Amygdala (tissue), 56 donors: ENCODE measurements around the gene CAMTA1.
A peak's percentile ranks its signal among the peaks of the same experiment; 100 is the strongest.
"Not testable (repeated sequence)": the region's sequence is repeated elsewhere in the genome, so short reads cannot be mapped to it uniquely, and the experiment has no call there.

ENCODE experiments used
- DNase-seq, 56 donors: peaks; one replicate each; lab custom pipeline; 2025; lab: John Stamatoyannopoulos, UW

Gene CAMTA1

DNA sequence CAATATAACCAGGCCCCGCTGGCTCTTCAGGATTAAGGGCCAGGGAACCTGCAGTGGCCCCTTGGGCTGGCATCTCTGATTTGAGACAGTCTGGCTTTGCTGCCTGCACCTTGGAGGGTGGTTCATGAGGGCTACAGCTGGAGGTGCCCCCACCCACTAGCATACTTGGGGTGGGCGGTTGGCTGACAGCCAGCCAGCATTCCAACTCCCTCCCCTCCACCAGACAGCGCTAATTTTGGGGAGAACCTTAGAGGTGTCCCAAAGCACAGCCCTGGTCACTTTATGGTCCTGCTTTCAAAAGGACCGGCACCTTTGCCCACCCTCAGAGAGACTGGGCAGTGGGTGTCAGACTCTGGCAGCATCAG is 805.2 kb downstream of the CAMTA1 start:
- DNase-seq, result no peak

GRCh38 chr1:7591565-7591964 is 806.3 kb downstream of the CAMTA1 start:
- peak in 7 of 56 donors; percentile 10 to 23 (median 13) for DNase-seq

- DNase-seq, result no peak
Measured at GRCh38 chr1:7592120-7592798, 807.0 kb downstream of the CAMTA1 start.

DNA sequence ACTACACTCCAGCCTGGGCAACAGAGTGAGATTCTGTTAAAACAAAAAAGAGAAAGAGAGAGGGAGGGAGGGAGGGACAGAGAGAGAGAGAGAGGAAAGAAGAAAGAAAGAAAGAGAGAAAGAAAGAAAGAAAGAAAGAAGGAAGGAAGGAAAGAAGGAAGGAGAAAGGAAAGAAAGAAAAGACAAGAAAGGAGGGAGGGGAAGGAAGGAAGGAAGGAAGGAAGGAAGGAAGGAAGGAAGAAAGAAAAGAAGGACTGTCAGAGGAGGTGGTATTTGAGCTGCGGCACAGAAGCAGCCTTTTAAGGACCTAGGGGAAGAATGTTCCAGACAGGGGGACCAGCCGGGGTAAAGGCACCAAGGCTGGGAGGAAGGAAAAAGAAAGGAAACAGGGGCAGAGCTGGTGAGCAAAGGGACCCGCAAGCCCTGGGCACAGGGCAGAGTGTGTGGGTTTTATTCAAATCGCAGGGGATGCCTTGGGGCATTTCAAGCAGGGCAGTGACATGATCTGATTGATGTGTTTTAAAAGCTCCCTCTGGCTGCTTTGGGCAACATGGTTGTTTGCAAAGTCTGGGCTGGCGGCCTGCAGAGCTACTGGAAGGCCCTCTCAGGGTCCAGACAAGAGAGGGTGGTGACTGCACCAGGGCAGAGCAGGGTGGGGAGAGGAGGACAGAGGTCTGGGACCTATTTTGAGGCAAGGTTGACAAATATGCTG is 808.9 kb downstream of the CAMTA1 start:
- peak in 1 of 56 donors; percentile 4 for DNase-seq

GRCh38 chr1:7594714-7595295 is 809.6 kb downstream of the CAMTA1 start:
- no peak for DNase-seq

GRCh38 chr1:7595336-7595735 is 810.1 kb downstream of the CAMTA1 start:
- peak in 1 of 56 donors; percentile 3 for DNase-seq

- no peak for DNase-seq
Measured at GRCh38 chr1:7596126-7596965, 811.1 kb downstream of the CAMTA1 start.

DNA sequence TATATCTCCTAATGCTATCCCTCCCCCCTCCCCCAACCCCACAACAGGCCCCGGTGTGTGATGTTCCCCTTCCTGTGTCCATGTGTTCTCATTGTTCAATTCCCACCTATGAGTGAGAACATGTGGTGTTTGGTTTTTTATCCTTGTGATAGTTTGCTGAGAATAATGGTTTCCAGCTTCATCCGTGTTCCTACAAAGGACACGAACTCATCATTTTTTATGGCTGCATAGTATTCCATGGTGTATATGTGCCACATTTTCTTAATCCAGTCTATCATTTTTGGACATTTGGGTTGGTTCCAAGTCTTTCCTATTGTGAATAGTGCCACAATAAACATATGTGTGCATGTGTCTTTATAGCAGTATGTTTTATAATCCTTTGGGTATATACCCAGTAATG is 812.8 kb downstream of the CAMTA1 start:
- not testable (repeated sequence) for DNase-seq

GRCh38 chr1:7604906-7605305 is 819.7 kb downstream of the CAMTA1 start:
- DNase-seq, result not testable (repeated sequence)

GRCh38 chr1:7606096-7606495 is 820.8 kb downstream of the CAMTA1 start:
- DNase-seq, result no peak

- DNase-seq, result no peak
Measured at GRCh38 chr1:7607097-7607496, 821.8 kb downstream of the CAMTA1 start.

GRCh38 chr1:7608628-7609305 is 823.5 kb downstream of the CAMTA1 start:
- no peak for DNase-seq

DNA sequence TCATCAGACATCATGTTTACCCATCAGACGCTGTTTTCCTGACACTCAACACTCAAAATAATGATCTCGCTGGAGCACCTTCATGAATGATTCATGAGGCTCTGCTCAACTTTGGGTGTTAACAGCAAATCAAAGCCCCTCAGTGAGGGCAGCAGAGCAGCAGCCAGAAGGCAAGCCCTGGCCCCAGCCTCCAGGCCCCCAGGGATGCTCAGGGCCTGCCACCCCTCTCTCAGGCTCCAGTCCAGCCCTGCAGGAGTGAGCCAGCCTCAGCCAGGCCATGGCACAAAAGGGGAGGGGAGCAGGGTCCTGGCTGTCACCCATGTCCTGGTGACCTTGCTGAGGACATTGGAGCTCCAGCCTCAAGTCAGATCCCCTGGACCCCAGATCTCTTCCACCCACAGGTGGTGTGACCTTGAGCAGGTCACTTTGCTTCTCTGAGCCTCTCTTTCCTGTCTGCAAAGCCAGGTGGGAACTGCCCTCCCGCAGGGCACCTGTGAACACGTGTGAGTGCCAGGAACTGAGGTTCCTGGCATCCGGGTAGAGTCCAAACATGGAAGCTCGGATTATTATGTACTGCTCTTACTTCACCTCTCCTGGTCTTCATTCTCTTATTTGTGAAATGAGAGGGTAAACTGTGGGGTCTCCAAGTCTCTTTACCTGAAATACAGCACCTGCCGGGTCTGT is 824.2 kb downstream of the CAMTA1 start:
- no peak for DNase-seq

DNA sequence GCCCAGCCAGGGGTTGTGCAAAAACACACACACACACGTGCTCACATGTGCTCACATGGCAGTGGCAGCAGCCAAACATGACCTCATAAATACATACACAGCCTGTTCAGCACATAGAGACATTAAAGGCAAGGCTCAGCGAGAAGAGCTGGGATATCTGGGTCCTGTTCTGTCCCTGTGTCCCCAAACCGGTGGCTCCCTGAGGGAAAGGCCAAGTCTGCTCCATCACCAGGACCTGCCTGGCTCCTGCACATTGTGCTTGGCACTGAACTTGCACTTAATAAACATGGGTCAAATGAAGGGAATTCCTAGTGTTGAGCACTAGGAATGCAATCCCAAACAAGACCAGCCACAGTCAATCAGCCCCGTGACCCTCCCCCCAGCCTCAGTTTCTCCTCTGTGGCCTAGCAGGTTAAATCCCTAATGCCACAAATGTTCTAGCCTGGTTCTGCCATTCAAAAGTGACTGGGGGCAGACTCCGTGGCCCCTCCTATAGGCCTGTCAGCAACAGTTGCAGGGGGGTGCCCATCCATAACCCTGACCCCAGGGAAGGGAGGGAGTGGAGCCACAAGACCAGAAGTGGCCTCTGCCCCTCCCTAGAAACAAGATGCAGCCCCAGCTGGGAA is 825.0 kb downstream of the CAMTA1 start:
- no peak for DNase-seq

- DNase-seq, result no peak
Measured at GRCh38 chr1:7610936-7611335, 825.7 kb downstream of the CAMTA1 start.

DNA sequence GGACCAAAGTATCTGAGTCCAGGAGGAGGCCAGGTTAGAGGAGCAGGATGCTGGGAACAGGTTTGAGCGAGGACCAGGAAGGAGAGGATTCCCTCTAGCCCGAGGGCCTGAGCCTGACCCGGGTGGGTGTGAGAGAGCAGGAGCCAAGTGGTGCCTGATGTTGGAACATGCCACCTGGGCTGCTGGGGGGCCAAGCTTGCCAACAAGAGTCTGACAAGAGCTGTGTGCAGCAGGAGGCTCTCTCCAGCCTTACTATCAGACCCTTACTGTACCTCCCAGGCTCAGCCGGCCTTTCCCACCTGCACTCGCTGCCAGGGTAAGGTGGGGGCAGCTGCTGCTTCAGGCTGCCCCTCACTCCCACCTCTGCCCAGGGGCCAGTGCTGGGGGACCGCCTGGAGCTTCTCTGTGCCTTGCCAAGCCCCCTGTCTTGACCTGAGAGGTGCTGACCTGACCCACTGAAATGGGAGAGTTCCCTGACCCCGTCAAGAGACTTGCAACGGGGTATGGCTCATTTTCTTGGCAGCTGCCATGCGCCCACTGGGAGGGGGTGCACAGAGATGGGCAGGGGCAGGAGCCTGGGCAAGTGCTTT is 826.3 kb downstream of the CAMTA1 start:
- no peak for DNase-seq

DNA sequence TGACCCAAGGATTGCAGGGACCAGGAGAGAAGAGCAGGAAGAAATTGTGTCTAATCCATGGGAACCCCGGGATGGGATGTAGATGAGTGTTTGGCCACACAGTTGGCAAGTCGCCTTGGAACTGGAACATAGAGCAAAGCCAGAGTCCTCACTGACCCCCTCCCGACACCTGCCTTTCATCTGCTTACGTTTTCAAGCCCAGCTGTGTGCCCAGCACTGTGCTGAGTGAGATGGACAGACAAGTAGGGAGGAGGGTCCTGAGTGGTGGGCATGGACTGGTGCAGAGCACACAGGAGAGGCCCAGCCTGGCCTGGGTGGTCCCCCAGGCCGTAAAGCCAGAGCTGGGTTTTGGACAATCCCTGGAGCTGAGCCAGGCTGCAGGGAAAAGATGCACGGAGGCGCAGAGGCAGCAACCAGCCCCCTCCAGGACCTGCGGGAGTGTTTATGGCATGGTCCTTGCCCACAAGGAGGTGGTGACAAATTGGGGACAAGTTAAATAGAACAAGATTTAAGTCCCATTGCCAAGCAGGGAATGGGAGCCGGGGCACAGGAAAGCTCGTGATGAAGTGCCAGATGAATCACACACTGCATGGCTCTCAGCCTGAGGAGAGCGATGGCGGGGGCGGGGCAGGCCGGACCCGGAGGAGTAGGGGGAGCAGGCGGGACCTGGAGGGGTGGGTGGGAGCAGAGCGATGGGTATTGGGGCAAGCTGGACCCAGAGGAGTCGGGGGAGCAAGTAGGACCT is 828.0 kb downstream of the CAMTA1 start:
- DNase-seq, result peak in 2 of 56 donors; percentile 13 to 30

GRCh38 chr1:7613851-7614205 is 828.6 kb downstream of the CAMTA1 start:
- DNase-seq, result no peak
